Esophagus squamous epithelium (tissue), 4 donors: ENCODE measurements around the gene TBCK.

ENCODE experiments used
- CTCF ChIP-seq, 6 experiments: fragments of 450-650 bp in 4 of 6; fragments of 200-600 bp in 2 of 6; sonication (generic) in 2 of 6; IDR thresholded peaks; one replicate each; pipeline ENCODE4 v1.5.1; 2016 to 2019; ENCODE audit warnings: antibody characterized with exemption in 6 of 6, mild to moderate bottlenecking in 4 of 6, moderate library complexity in 4 of 6
- POLR2A ChIP-seq, 4 donors: fragments of 450-650 bp; IDR thresholded peaks; one replicate each; pipeline ENCODE4 v1.6.1; 2017; ENCODE audit warnings: antibody characterized with exemption in 4 of 4, mild to moderate bottlenecking in 4 of 4, moderate library complexity in 3 of 4

- TF ChIP-seq POLR2A (IDR thresholded peaks at IDR 0.05), result no peak
- no peak for TF ChIP-seq CTCF (IDR thresholded peaks at IDR 0.05)
These were observed 20.6 kb upstream of the TBCK start for GRCh38 chr4:106336618-106337017.
